Esophagus (tissue), 2 donors: ENCODE results near the gene MAP6D1. TPM values are rescaled to one million over a fixed set of nuclear protein-coding genes. Genes with fewer than 3 reads are reported as not detected.

Experiments
- H3K27ac ChIP-seq, 2 donors: one replicate each; pipeline ENCODE4 v1.5.1; 2013; ENCODE audit warnings: low read depth in 2 of 2, mild to moderate bottlenecking in 2 of 2, inconsistent platforms in 1 of 2, low read length in 1 of 2, moderate library complexity in 1 of 2
- H3K27me3 ChIP-seq, 2 donors: one replicate each; pipeline ENCODE4 v1.6.1; 2013; ENCODE audit warnings: low read length in 2 of 2, control low read depth in 1 of 2, mild to moderate bottlenecking in 1 of 2; ENCODE audit not compliant: insufficient read depth in 2 of 2, control insufficient read depth in 1 of 2
- H3K36me3 ChIP-seq, 2 donors: one replicate each; pipeline ENCODE4 v1.6.1; 2013; ENCODE audit warnings: low read length in 1 of 2; ENCODE audit not compliant: control insufficient read depth in 2 of 2, insufficient read depth in 2 of 2
- H3K4me1 ChIP-seq, 2 donors: one replicate each; pipeline ENCODE4 v1.6.1; 2013; ENCODE audit warnings: low read length in 1 of 2; ENCODE audit not compliant: control insufficient read depth in 2 of 2, insufficient read depth in 2 of 2
- H3K4me3 ChIP-seq, 2 donors: one replicate each; pipeline ENCODE4 v1.5.1; 2013; ENCODE audit warnings: low read length in 2 of 2, mild to moderate bottlenecking in 2 of 2, low read depth in 1 of 2, moderate library complexity in 1 of 2
- H3K9me3 ChIP-seq, 2 donors: one replicate each; pipeline ENCODE4 v1.6.1; 2013; ENCODE audit warnings: mild to moderate bottlenecking in 2 of 2, low read depth in 1 of 2, low read length in 1 of 2, moderate library complexity in 1 of 2; ENCODE audit not compliant: control insufficient read depth in 2 of 2, insufficient read depth in 1 of 2
- whole genome bisulfite sequencing, 2 donors: extraction: QIAGEN DNeasy Blood & Tissue Kit; methylation state at CpG; one replicate each; pipeline ENCODE4 v1.1.7; 2013; 5-methylcytosine and 5-hydroxymethylcytosine counted together
- polyA plus RNA-seq, 2 donors: library from polyadenylated mRNA; stranded (reverse); fragments of 200-250 nt; gene quantifications; one replicate each; pipeline ENCODE4 v1.2.3, GENCODE V29; 2013
- donor health status: healthy with polysubstance abuse.
- donor health status: Bipolar disorder and iron deficiency.

Gene MAP6D1
- polyA plus RNA-seq, 2 donors, result 1.2 to 1.4 TPM

- Histone ChIP-seq H3K27me3 (no peaks in the 10 kb centered on the region), H3K4me1 (no peaks in the 10 kb centered on the region), H3K9me3 (no peaks in the 10 kb centered on the region), H3K36me3 (peaks cover 15 to 16% of the 10 kb centered on the region in 2 donors), H3K4me3 (no peak overlapping the region), H3K27ac (no peak overlapping the region)
- WGBS, 2 donors, result 94 to 95% methylated on average over 9 of the region's 9 CpGs
Observed at GRCh38 chr3:183769453-183769852, 55.9 kb downstream of the MAP6D1 start.

DNA sequence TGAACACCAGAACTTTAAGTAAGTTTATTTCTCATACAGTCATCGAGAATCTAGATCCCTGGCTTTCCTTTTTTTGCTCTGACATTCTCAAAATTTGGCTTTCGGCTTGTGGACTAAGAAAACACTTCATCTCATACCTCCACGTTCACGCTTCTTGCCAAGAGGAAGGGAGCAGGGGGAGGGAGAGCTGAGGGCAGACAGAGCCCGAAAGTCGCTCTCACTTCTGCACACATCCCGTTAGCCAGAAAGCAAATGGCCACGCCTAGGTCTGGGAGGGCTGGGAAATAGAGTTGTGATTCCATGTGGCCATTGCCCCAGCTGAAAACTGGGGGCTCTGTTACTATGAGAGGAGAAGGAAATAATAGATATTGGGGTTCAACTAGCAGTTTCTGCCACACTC lies 57.3 kb downstream of the MAP6D1 start:
- 89 to 90% methylated on average over 6 to 8 of the region's 8 CpGs for WGBS, 2 donors
- peaks cover 7 to 9% of the 10 kb centered on the region in 2 donors for H3K36me3 ChIP-seq
- H3K4me3 ChIP-seq, result no peak overlapping the region
- H3K9me3 ChIP-seq, result no peaks in the 10 kb centered on the region
- H3K27me3 ChIP-seq, result no peaks in the 10 kb centered on the region
- H3K4me1 ChIP-seq, result no peaks in the 10 kb centered on the region
- no peak overlapping the region for H3K27ac ChIP-seq

DNA sequence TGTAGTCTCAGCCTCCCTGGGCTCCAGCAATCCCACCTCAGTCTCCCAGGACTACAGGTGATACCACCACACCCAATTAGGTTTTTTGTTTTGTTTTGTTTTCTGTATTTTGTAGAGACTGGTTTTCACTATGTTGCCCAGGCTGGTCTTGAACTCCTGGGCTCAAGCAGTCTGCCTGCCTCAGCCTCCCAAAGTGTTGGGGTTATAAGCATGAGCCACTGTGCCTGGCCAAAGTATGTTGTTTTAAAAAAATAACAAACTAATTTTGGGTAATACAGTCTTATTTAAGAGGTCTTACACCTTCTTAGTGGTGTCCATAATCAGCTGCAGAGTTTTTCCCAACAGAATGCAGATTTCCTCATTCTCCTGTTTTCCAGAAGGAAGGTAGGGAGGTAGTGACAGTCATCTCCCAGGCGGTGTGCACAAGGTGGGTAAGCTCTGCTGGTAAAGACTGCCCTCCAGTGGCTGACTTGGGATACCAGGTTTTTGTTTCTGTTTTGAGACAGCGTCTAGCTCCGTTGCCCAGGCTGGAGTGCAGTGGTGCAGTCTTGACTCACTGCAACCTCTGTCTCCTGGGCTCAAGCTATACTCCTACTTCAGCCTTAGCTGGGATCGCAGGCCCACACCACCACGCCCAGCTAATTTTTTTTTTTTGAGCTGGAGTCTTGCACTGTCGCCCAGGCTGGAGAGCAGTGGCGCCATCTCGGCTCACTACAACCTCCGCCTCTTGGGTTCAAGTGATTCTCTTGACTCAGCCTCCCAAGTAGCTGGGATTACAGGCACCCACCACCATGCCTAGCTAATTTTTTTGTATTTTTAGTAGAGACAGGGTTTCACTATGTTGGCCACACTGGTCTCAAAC lies 58.4 kb downstream of the MAP6D1 start:
- Histone ChIP-seq H3K4me1 (no peaks in the 10 kb centered on the region), H3K4me3 (no peak overlapping the region), H3K27ac (no peak overlapping the region), H3K9me3 (no peaks in the 10 kb centered on the region), H3K36me3 (peaks cover 3 to 7% of the 10 kb centered on the region in 2 donors), H3K27me3 (no peaks in the 10 kb centered on the region)
- 57 to 69% methylated on average over 9 of the region's 9 CpGs for WGBS, 2 donors

GRCh38 chr3:183766107-183766506 lies 59.3 kb downstream of the MAP6D1 start:
- no peak overlapping the region for H3K27ac ChIP-seq

More at GRCh38 chr3:183766107-183766506, 59.3 kb downstream of the MAP6D1 start:
- no peaks in the 10 kb centered on the region for H3K9me3 ChIP-seq
- peaks cover 3 to 8% of the 10 kb centered on the region in 2 donors for H3K36me3 ChIP-seq
- H3K27me3 ChIP-seq, result no peaks in the 10 kb centered on the region
- no peak overlapping the region for H3K4me3 ChIP-seq
- H3K4me1 ChIP-seq, result no peaks in the 10 kb centered on the region

Other genes with a start within 250 kb of the MAP6D1 start
- 1 to 10 TPM; 4.3 to 5.1 TPM for gene KLHL24, start 190.0 kb downstream of the MAP6D1 start, polyA plus RNA-seq
- gene YEATS2, start 127.8 kb downstream of the MAP6D1 start, polyA plus RNA-seq, result 1 to 10 TPM; 5.8 to 9.0 TPM
- 10 to 100 TPM; 45.8 to 59.6 TPM for gene PARL, start 59.3 kb upstream of the MAP6D1 start, polyA plus RNA-seq
- gene ABCC5, start 192.3 kb upstream of the MAP6D1 start, polyA plus RNA-seq, result 10 to 100 TPM; 19.2 to 56.0 TPM
- not detected for gene HTR3D, start 206.2 kb upstream of the MAP6D1 start, polyA plus RNA-seq
- gene HTR3C, start 227.5 kb upstream of the MAP6D1 start, polyA plus RNA-seq, result not detected